ENCODE results near the gene PTPN7. TPM values are rescaled to one million over a fixed set of nuclear protein-coding genes. Genes with fewer than 3 reads are reported as not detected.

PTPN7 gene
- polyA plus RNA-seq, 1 experiment: not detected

DNA sequence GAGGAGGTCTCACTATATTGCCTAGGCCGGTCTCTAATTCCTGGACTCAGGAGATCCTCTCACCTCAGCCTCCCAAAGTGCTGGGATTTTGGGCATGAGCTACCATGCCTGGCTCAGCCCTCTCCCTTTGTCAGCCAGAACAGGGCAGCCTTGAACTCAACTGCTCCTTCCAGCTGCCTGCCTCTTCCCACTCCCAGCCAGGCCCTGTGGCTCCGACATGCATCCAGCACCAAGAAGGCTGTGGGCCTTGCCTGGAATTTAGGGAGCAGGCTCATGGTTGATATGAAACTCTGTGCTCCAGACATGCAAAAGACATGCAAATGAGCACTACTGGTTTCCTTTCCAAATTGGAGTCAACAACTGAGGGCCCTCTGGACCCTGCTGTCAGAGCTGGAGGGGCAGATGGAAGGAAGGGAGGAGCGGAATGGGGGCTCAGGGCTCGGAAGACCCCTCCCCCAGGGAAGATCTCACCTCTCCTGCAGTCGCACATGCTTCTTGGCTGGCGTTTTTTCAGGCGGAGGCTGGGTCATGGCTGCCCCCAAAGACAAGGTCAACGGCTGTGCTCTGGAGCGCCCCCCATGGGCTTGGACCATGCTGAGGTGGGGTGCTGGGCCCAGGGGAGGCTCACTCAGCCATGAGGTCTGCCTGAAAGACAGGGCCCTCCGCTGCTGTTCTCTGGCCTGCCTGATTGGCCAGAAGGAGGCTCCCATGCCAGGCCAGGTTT lies 1.4 kb downstream of the PTPN7 start:
- Histone ChIP-seq H3K27ac (ENCODE audit: low read depth, low read length) (no peak overlapping the region), H3K4me3 (ENCODE audit: low read depth, low read length) (no peak overlapping the region), H3K9me3 (ENCODE audit: control insufficient read depth, insufficient read depth, low read length) (no peaks in the 10 kb centered on the region), H3K27me3 (ENCODE audit: control insufficient read depth, insufficient read depth, low read length) (peaks cover 26% of the 10 kb centered on the region)
- CTCF ChIA-PET: no interaction called here
- DNase-seq (ENCODE audit: low read depth, low spot score): no peak
- POLR2A ChIA-PET: no interaction called here
- TF ChIP-seq, protein P1, sequence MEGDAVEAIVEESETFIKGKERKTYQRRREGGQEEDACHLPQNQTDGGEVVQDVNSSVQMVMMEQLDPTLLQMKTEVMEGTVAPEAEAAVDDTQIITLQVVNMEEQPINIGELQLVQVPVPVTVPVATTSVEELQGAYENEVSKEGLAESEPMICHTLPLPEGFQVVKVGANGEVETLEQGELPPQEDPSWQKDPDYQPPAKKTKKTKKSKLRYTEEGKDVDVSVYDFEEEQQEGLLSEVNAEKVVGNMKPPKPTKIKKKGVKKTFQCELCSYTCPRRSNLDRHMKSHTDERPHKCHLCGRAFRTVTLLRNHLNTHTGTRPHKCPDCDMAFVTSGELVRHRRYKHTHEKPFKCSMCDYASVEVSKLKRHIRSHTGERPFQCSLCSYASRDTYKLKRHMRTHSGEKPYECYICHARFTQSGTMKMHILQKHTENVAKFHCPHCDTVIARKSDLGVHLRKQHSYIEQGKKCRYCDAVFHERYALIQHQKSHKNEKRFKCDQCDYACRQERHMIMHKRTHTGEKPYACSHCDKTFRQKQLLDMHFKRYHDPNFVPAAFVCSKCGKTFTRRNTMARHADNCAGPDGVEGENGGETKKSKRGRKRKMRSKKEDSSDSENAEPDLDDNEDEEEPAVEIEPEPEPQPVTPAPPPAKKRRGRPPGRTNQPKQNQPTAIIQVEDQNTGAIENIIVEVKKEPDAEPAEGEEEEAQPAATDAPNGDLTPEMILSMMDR (IDR thresholded peaks at IDR 0.05; ENCODE audit: low read depth, low read length): no peak

DNA sequence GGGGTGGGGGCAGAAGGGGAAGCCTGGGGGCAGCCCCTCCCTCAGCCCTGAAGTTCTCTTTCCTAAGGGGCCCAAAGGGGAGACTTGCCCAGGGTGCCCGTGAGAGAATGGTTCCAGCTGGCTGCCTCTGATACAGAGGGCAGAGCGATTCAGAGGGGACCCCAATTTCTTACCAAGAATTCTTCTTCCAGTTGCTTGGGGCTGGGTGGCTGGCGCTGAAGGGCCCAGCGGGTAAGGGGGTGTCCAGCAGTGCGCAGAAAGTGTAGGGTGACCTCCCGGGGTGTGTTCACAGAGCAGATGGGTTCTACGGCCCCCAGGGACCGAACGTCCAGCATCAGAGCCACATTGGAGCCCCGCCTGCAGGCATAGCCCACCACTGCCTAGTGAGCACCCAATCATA lies 2.5 kb downstream of the PTPN7 start:
- Histone ChIP-seq H3K9me3 (ENCODE audit: control insufficient read depth, insufficient read depth, low read length) (no peaks in the 10 kb centered on the region), H3K4me3 (ENCODE audit: low read depth, low read length) (no peak overlapping the region), H3K27me3 (ENCODE audit: control insufficient read depth, insufficient read depth, low read length) (peaks cover 18% of the 10 kb centered on the region), H3K27ac (ENCODE audit: low read depth, low read length) (no peak overlapping the region)
- ChIA-PET POLR2A (no interaction called here), CTCF (no interaction called here)
- TF ChIP-seq, protein P1 (IDR thresholded peaks at IDR 0.05; ENCODE audit: low read depth, low read length): no peak
- DNase-seq (ENCODE audit: low read depth, low spot score): no peak

DNA sequence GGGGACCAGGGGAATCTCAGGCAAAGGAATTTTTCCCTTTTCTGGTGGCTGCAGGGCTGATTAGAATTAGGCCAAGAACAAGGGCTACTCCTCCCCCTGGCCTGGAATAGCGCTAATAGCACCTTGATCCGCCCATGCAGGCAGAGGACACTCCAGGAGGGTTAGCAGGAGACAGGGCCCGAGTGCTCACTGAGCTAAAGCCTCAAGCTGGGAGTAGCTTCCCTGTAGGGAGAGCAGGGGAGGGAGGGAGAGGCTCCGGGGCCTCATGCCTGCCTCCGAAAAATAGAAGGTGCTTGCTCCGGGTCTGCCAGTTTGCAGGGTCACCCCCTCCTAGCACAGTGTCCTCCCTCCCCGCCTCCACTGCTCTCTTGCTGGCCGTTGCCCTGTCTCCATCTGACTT lies 3.8 kb downstream of the PTPN7 start:
- ChIA-PET CTCF (interaction anchor here (0.9 kb wide), 2 partner anchors 9 to 37 kb away, joined by 3 read pairs; partner anchors contain the start of gene LGR6), POLR2A (no interaction called here)
- Histone ChIP-seq H3K27ac (ENCODE audit: low read depth, low read length) (no peak overlapping the region), H3K9me3 (ENCODE audit: control insufficient read depth, insufficient read depth, low read length) (no peaks in the 10 kb centered on the region), H3K27me3 (ENCODE audit: control insufficient read depth, insufficient read depth, low read length) (peaks cover 19% of the 10 kb centered on the region), H3K4me3 (ENCODE audit: low read depth, low read length) (no peak overlapping the region)
- TF ChIP-seq, protein P1 (IDR thresholded peaks at IDR 0.05; ENCODE audit: low read depth, low read length): no peak
- DNase-seq (ENCODE audit: low read depth, low spot score): no peak

DNA sequence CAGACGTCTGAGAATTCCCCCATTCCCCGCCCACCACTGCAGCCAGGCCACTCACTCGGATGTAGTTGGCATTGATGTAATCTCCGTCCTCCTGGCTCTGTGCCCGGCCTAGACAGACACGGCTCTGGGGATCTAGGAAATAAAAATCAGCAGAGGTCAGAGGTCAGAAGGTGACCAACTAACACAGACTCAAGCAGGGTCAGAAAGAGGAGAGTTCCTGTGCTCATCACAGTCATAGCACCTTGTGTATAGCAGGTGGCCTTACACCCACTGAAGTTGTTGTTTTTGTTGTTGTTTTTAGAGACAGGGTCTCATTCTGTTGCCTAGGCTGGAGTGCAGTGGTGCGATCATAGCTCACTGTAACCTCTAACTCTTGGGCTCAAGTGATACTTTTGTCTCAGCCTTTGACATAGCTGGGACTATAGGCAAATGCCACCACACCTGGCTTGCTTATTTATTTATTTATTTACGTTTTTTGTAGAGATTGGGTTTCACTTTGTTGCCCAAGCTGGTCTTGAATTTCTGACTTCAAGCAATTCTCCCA lies 4.9 kb downstream of the PTPN7 start:
- Histone ChIP-seq H3K4me3 (ENCODE audit: low read depth, low read length) (no peak overlapping the region), H3K27ac (ENCODE audit: low read depth, low read length) (no peak overlapping the region), H3K27me3 (ENCODE audit: control insufficient read depth, insufficient read depth, low read length) (peaks cover 14% of the 10 kb centered on the region), H3K9me3 (ENCODE audit: control insufficient read depth, insufficient read depth, low read length) (no peaks in the 10 kb centered on the region)
- ChIA-PET CTCF (interaction anchor here (0.9 to 2.1 kb wide), 6 partner anchors 8 to 160 kb away, joined by 3 to 11 read pairs (median 4); partner anchors contain the start of genes ARL8A and LGR6), POLR2A (no interaction called here)
- DNase-seq (ENCODE audit: low read depth, low spot score): no peak
- TF ChIP-seq, protein P1 (IDR thresholded peaks at IDR 0.05; ENCODE audit: low read depth, low read length): no peak

DNA sequence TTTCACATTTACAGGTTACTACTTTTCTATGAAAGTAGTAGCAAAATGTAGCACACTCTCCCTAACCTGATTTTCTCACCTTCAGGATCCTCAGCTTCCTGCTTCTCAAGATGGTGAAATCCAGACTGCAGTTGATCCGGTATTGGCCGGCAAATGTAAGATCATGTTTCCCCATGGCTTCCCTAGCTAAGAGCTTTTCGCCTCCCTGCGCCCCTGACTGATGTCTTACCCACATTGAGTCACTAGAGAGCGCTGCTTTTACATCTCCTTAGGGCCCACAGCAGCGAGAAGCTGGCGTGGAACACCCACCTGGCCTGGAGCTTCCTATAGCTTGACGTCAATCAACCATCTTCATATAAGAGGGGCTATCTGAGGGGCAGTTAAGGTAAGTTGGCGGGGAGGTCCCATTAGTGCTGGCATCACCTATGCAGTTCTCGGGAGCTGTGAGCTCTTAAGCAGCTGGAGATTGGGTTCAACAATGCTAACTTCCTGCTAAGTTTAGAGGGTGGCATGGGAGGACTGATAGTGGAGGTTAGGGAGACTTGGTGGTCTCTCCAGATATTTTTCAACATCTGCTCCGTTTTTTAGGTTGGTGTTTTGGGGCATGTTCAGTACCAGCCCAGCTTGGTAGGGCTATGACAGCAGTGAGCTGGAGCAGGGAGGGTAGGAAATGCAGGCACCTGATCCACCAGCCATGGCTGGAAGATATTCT lies 5.5 kb downstream of the PTPN7 start:
- POLR2A ChIA-PET: no interaction called here

More for the DNA sequence above, 5.5 kb downstream of the PTPN7 start:
- TF ChIP-seq, protein P1 (IDR thresholded peaks at IDR 0.05; ENCODE audit: low read depth, low read length): peak; percentile 59
- Histone ChIP-seq H3K27ac (ENCODE audit: low read depth, low read length) (no peak overlapping the region), H3K9me3 (ENCODE audit: control insufficient read depth, insufficient read depth, low read length) (no peaks in the 10 kb centered on the region), H3K27me3 (ENCODE audit: control insufficient read depth, insufficient read depth, low read length) (peaks cover 11% of the 10 kb centered on the region), H3K4me3 (ENCODE audit: low read depth, low read length) (no peak overlapping the region)
- CTCF ChIA-PET: interaction anchor here (0.6 to 2.1 kb wide), 7 partner anchors 9 to 162 kb away, joined by 3 to 11 read pairs (median 4); partner anchors contain the start of gene ARL8A
- DNase-seq (ENCODE audit: low read depth, low spot score): peak; percentile 32
